ENCODE measurements around the gene TPM4.

TPM4 gene

DNA sequence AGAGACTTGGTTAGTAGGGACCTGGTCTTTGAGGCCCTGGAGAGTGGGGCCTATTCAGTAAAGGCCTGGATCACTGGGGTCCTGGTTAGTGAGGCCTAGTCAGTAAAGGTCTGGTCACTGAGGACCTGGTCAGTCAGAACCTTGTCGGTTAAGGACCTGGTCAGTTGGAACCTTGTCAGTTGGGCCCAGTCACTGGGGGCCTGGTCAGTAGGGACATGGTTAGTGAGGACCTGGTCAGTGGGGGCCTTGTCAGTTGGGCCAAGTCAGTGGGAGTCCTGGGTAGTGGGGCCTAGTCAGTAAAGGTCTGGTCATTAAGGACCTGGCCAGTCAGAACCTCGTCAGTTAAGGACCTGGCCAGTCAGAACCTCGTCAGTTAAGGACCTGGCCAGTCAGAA lies 43.2 kb upstream of the TPM4 start:
- DNase-seq (ENCODE audit: insufficient read length, low spot score) (no peak), FAIRE-seq (no peak)
- TF ChIP-seq, protein P1, sequence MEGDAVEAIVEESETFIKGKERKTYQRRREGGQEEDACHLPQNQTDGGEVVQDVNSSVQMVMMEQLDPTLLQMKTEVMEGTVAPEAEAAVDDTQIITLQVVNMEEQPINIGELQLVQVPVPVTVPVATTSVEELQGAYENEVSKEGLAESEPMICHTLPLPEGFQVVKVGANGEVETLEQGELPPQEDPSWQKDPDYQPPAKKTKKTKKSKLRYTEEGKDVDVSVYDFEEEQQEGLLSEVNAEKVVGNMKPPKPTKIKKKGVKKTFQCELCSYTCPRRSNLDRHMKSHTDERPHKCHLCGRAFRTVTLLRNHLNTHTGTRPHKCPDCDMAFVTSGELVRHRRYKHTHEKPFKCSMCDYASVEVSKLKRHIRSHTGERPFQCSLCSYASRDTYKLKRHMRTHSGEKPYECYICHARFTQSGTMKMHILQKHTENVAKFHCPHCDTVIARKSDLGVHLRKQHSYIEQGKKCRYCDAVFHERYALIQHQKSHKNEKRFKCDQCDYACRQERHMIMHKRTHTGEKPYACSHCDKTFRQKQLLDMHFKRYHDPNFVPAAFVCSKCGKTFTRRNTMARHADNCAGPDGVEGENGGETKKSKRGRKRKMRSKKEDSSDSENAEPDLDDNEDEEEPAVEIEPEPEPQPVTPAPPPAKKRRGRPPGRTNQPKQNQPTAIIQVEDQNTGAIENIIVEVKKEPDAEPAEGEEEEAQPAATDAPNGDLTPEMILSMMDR (IDR thresholded peaks at IDR 0.05; ENCODE audit: insufficient read depth, missing control alignments): no peak

DNA sequence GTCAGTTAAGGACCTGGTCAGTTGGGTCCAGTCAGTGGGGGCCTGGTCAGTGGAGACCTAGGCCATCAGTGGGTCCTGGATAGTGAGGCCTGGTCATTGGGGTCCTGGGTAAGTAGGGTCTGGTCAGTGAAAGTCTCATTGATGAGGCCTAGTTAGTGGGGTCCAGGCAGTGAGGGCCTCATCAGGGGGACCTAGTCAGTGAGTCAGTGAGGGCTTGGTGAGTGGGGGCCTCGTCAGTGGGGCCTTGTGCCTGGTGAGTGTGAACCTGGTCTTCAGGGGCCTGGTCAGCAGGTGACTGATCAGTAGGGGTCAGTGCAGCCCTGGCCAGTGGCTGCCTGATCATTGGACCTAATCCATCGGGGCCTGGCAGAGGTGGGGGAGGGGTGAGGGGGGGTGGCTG lies 42.6 kb upstream of the TPM4 start:
- DNase-seq (ENCODE audit: insufficient read length, low spot score) (no peak), FAIRE-seq (no peak)
- TF ChIP-seq, protein P1 (IDR thresholded peaks at IDR 0.05; ENCODE audit: insufficient read depth, missing control alignments): no peak

GRCh38 chr19:16034180-16034579 lies 42.1 kb upstream of the TPM4 start:
- FAIRE-seq (no peak), DNase-seq (ENCODE audit: insufficient read length, low spot score) (no peak)
- TF ChIP-seq, protein P1 (IDR thresholded peaks at IDR 0.05; ENCODE audit: insufficient read depth, missing control alignments): no peak

DNA sequence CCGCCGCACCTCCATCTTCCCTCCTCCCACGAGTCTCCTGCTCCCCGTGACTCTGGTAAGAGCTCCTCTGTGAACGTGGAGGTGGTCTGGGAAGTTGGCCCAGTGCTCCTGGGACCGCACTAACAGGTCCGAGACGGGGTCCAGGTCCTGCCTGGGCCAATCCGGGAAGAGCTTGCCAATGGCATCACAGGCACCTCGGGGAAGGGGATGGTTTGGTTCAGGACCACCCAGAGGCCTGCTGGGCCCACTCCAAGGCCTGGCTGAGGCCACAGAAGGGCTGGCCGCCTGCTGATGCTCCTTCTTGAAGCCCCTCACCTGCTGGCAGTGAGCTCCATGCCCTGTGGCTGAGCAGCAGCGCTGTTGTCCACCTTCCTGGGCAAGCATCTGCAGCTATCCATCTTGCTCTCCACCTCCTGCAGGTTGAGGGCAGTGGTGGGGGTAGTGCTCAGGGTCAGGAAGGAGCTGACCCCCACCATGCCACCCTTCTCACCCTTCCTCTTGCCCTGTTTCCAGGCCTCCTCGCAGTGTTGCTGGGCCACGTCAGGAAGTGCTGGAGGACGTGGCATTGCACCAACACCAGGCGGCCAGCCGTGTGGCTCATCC lies 41.2 kb upstream of the TPM4 start:
- TF ChIP-seq, protein P1 (IDR thresholded peaks at IDR 0.05; ENCODE audit: insufficient read depth, missing control alignments): no peak
- no peak for DNase-seq (ENCODE audit: insufficient read length, low spot score)
- no peak for FAIRE-seq

GRCh38 chr19:16035601-16036297 lies 40.5 kb upstream of the TPM4 start:
- DNase-seq (ENCODE audit: insufficient read length, low spot score) (no peak), FAIRE-seq (no peak)
- TF ChIP-seq, protein P1 (IDR thresholded peaks at IDR 0.05; ENCODE audit: insufficient read depth, missing control alignments): no peak

- TF ChIP-seq, protein P1 (IDR thresholded peaks at IDR 0.05; ENCODE audit: insufficient read depth, missing control alignments): no peak
Observed at GRCh38 chr19:16036397-16036925, 39.8 kb upstream of the TPM4 start.

GRCh38 chr19:16036941-16037340 lies 39.4 kb upstream of the TPM4 start:
- DNase-seq (ENCODE audit: insufficient read length, low spot score): no peak
- TF ChIP-seq, protein P1 (IDR thresholded peaks at IDR 0.05; ENCODE audit: insufficient read depth, missing control alignments): no peak
- FAIRE-seq: no peak

More at GRCh38 chr19:16036397-16036925, 39.8 kb upstream of the TPM4 start:
- FAIRE-seq (no peak), DNase-seq (ENCODE audit: insufficient read length, low spot score) (no peak)
